CD4-positive, alpha-beta T cell (primary cell): Measurements from ENCODE around the gene GPR6. TPM values are rescaled to one million over a fixed set of nuclear protein-coding genes. Genes with fewer than 3 reads are reported as not detected.

Experiments used
- ATAC-seq: fragments of 200-7000 bp; cut with Tn5 transposase; one replicate; pipeline ENCODE4 v1.10.0; 2022; ENCODE audit warnings: mild to moderate bottlenecking; ENCODE audit not compliant: poor library complexity
- CTCF ChIA-PET: fragments of 350-600 bp; sonication (Branson Sonifier 250); formaldehyde crosslinking; loops from one replicate; lab custom pipeline; 2021; ENCODE audit warnings: antibody characterized with exemption, inconsistent platforms; lab: Charles Lee
- POLR2A ChIA-PET: fragments of 350-600 bp; sonication (Branson Sonifier 250); formaldehyde crosslinking; loops from one replicate; lab custom pipeline; 2021; ENCODE audit warnings: antibody characterized with exemption, inconsistent platforms; lab: Charles Lee
- DNase-seq, 14 experiments: peaks; one replicate each; pipeline ENCODE4 v3.0.0-alpha.2; 2013 to 2020; ENCODE audit warnings: mixed read lengths in 2 of 14
- H3K27ac ChIP-seq, 2 donors: one replicate each; pipeline versions ENCODE4 v1.5.1 to v1.7.0; 2013; ENCODE audit warnings: low read length in 2 of 2, low read depth in 1 of 2, mild to moderate bottlenecking in 1 of 2
- H3K27me3 ChIP-seq, 2 experiments: 1 replicate in 1 of 2; 2 replicates in 1 of 2; pipeline versions ENCODE4 v1.6.1 to v1.7.0; 2013; ENCODE audit warnings: low read length in 2 of 2, control low read depth in 1 of 2, mild to moderate bottlenecking in 1 of 2, moderate library complexity in 1 of 2; ENCODE audit not compliant: insufficient read depth in 2 of 2, control insufficient read depth in 1 of 2
- H3K36me3 ChIP-seq: one replicate; pipeline ENCODE4 v1.6.1; 2013; ENCODE audit warnings: low read length, control low read depth; ENCODE audit not compliant: insufficient read depth
- H3K4me1 ChIP-seq: one replicate; pipeline ENCODE4 v1.6.1; 2013; ENCODE audit warnings: low read length, control low read depth; ENCODE audit not compliant: insufficient read depth
- H3K4me3 ChIP-seq: one replicate; pipeline ENCODE4 v1.5.1; 2013; ENCODE audit warnings: mild to moderate bottlenecking, low read length, moderate library complexity
- H3K9me3 ChIP-seq, 2 experiments: 1 replicate in 1 of 2; 2 replicates in 1 of 2; pipeline versions ENCODE4 v1.6.1 to v1.7.0; 2013; ENCODE audit warnings: low read length in 2 of 2, mild to moderate bottlenecking in 2 of 2, control low read depth in 1 of 2, moderate library complexity in 1 of 2; ENCODE audit not compliant: control insufficient read depth in 1 of 2, insufficient read depth in 1 of 2
- H3K27ac Mint-ChIP-seq: one replicate; pipeline ENCODE4 v1.8.0; 2020; ENCODE audit warnings: mixed read lengths
- H3K27me3 Mint-ChIP-seq: one replicate; pipeline ENCODE4 v1.8.0; 2021; ENCODE audit warnings: mixed read lengths
- H3K36me3 Mint-ChIP-seq: one replicate; pipeline ENCODE4 v1.8.0; 2021; ENCODE audit warnings: low read depth, mixed read lengths
- H3K4me1 Mint-ChIP-seq: one replicate; pipeline ENCODE4 v1.8.0; 2021; ENCODE audit warnings: low read depth, mixed read lengths
- H3K4me3 Mint-ChIP-seq: one replicate; pipeline ENCODE4 v1.8.0; 2020; ENCODE audit warnings: mild to moderate bottlenecking, mixed read lengths
- H3K9me3 Mint-ChIP-seq: one replicate; pipeline ENCODE4 v1.8.0; 2020; ENCODE audit warnings: mixed read lengths
- intact Hi-C, 2 experiments: fragments of 100-400 bp; cut with DNase I in 1 of 2; cut with micrococcal nuclease in 1 of 2; formaldehyde crosslinking; loops; one replicate each; pipeline versions ENCODE4 v1.15.1 to v1.9.0; 2023 to 2025; cut with DNase I, micrococcal nuclease
- total RNA-seq, 174 experiments: library from RNA in 2 of 174; stranded (reverse) in 2 of 174; gene quantifications; one replicate each; pipeline ENCODE4 v1.2.3 and lab custom pipeline; 2021 to 2026
- TF ChIP-seq, protein P1 (sequence below): fragments of 200-600 bp; IDR thresholded peaks from one replicate; pipeline ENCODE4 v1.8.0; 2022; ENCODE audit warnings: antibody characterized with exemption, mild to moderate bottlenecking

GPR6 gene
- total RNA-seq, 2 experiments from 2014 or later: not detected

- no peak for ATAC-seq
- Mint-ChIP-seq H3K36me3 (no peaks in the 10 kb centered on the region), H3K4me1 (peaks cover 18% of the 10 kb centered on the region), H3K4me3 (no peak overlapping the region), H3K27ac (no peak overlapping the region), H3K9me3 (no peaks in the 10 kb centered on the region), H3K27me3 (peaks cover 5% of the 10 kb centered on the region)
- H3K9me3 ChIP-seq: no peaks in the 10 kb centered on the region
- H3K4me3 ChIP-seq: no peak overlapping the region
- DNase-seq: peak in 4 of 14 experiments; percentile 6 to 13 (median 10)
- H3K27ac ChIP-seq: no peak overlapping the region
- CTCF ChIA-PET: no interaction called here
- H3K36me3 ChIP-seq: no peaks in the 10 kb centered on the region
- intact Hi-C loops: no loop called here
- peaks cover 4% of the 10 kb centered on the region for H3K4me1 ChIP-seq
- TF ChIP-seq, protein P1, sequence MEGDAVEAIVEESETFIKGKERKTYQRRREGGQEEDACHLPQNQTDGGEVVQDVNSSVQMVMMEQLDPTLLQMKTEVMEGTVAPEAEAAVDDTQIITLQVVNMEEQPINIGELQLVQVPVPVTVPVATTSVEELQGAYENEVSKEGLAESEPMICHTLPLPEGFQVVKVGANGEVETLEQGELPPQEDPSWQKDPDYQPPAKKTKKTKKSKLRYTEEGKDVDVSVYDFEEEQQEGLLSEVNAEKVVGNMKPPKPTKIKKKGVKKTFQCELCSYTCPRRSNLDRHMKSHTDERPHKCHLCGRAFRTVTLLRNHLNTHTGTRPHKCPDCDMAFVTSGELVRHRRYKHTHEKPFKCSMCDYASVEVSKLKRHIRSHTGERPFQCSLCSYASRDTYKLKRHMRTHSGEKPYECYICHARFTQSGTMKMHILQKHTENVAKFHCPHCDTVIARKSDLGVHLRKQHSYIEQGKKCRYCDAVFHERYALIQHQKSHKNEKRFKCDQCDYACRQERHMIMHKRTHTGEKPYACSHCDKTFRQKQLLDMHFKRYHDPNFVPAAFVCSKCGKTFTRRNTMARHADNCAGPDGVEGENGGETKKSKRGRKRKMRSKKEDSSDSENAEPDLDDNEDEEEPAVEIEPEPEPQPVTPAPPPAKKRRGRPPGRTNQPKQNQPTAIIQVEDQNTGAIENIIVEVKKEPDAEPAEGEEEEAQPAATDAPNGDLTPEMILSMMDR: no peak
- POLR2A ChIA-PET: interaction anchor here (2.2 kb wide), 1 partner anchor 19 kb away, joined by 8 read pairs; no protein-coding TSS in a partner anchor
- H3K27me3 ChIP-seq: no peaks in the 10 kb centered on the region
Measured at GRCh38 chr6:110020888-110021287, 42.8 kb downstream of the GPR6 start.

DNA sequence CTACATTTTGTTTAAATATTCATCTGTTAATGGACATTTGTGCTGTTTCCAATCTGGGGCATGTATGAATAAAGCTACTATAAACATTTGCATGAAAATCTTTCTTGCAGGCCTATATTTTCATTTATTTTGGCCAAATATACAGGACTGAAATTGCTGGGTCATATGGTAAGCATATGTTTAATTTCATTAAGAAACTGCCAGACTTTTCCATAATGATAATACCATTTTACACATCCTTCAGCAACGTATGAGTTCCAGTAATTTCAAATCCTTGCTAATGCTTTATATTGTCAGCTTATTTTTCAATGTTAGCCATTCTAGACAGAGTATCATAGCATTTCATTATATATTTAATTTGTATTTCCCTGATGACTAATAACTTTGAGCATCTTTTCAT is 51.0 kb downstream of the GPR6 start:
- POLR2A ChIA-PET: no interaction called here
- Histone ChIP-seq H3K36me3 (no peaks in the 10 kb centered on the region), H3K4me3 (no peak overlapping the region), H3K4me1 (no peaks in the 10 kb centered on the region), H3K9me3 (no peaks in the 10 kb centered on the region), H3K27me3 (no peaks in the 10 kb centered on the region), H3K27ac (no peak overlapping the region)
- Mint-ChIP-seq H3K4me1 (no peaks in the 10 kb centered on the region), H3K4me3 (no peak overlapping the region), H3K9me3 (no peaks in the 10 kb centered on the region), H3K36me3 (no peaks in the 10 kb centered on the region), H3K27ac (no peak overlapping the region), H3K27me3 (no peaks in the 10 kb centered on the region)
- no peak for DNase-seq
- CTCF ChIA-PET: interaction anchor here (3.6 kb wide), 1 partner anchor 10 kb away, joined by 20 read pairs; no protein-coding TSS in a partner anchor
- TF ChIP-seq, protein P1: no peak
- intact Hi-C loops: no loop called here
- no peak for ATAC-seq

Other genes with a start within 250 kb of the GPR6 start
- under 1 TPM; 0.19 to 0.22 TPM for gene WASF1, start 201.4 kb downstream of the GPR6 start, total RNA-seq
- gene CDC40, start 202.1 kb downstream of the GPR6 start, total RNA-seq: 10 to 100 TPM; 26.0 to 29.5 TPM